ENCODE results near the gene TNFRSF1B.

DNA sequence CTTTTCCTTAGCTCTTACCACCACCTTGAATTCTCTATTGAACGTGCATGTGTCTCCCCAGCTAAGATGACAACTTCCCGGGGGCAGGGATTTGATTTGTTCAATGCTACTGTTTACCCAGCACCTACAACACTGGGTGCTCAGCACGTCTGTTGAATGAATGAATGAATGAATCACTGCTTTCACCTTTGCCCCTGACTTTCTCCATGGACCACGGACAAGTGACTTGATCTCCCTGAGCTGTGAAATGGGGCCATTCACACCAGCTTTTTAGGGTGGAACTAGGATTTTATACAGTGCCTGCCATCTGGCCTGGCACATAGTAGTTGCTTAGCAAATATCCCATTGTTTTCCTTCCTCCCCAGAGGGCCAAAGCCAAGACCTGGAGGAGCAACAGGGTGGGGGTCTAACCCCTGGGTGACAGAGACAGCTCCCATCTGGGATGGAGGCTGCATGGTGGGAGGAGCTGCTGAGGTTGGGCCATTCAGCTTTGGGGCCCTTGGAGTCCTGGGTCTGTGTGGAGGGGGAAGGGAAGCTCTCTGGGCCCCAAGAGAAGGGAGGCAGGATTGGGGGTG, 15.7 kb downstream of the TNFRSF1B start:
- TF ChIP-seq, protein P1, sequence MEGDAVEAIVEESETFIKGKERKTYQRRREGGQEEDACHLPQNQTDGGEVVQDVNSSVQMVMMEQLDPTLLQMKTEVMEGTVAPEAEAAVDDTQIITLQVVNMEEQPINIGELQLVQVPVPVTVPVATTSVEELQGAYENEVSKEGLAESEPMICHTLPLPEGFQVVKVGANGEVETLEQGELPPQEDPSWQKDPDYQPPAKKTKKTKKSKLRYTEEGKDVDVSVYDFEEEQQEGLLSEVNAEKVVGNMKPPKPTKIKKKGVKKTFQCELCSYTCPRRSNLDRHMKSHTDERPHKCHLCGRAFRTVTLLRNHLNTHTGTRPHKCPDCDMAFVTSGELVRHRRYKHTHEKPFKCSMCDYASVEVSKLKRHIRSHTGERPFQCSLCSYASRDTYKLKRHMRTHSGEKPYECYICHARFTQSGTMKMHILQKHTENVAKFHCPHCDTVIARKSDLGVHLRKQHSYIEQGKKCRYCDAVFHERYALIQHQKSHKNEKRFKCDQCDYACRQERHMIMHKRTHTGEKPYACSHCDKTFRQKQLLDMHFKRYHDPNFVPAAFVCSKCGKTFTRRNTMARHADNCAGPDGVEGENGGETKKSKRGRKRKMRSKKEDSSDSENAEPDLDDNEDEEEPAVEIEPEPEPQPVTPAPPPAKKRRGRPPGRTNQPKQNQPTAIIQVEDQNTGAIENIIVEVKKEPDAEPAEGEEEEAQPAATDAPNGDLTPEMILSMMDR (IDR thresholded peaks at IDR 0.05) = no peak
- no peak for TF ChIP-seq POLR2A (IDR thresholded peaks at IDR 0.05)
